Activated naive CD4-positive, alpha-beta T cell treated with anti-CD3 and anti-CD28 coated beads, Interleukin-2, amount 50 U/mL, for 24 hours (primary cell): ENCODE results near the gene ZNF100.
"Not testable (repeated sequence)": the region's sequence is repeated elsewhere in the genome, so short reads cannot be mapped to it uniquely, and the experiment has no call there.

ENCODE experiments used
- H3K27ac Mint-ChIP-seq: one replicate; pipeline ENCODE4 v1.8.0; 2021; ENCODE audit warnings: mild to moderate bottlenecking, mixed read lengths
- H3K27me3 Mint-ChIP-seq: one replicate; pipeline ENCODE4 v1.8.0; 2021; ENCODE audit warnings: mixed read lengths
- H3K36me3 Mint-ChIP-seq: one replicate; pipeline ENCODE4 v1.8.0; 2021; ENCODE audit warnings: mixed read lengths
- H3K4me1 Mint-ChIP-seq: one replicate; pipeline ENCODE4 v1.8.0; 2021; ENCODE audit warnings: mixed read lengths
- H3K4me3 Mint-ChIP-seq: one replicate; pipeline ENCODE4 v1.8.0; 2021; ENCODE audit warnings: mild to moderate bottlenecking, mixed read lengths
- H3K9me3 Mint-ChIP-seq: one replicate; pipeline ENCODE4 v1.8.0; 2021; ENCODE audit warnings: mixed read lengths

ZNF100 gene

DNA sequence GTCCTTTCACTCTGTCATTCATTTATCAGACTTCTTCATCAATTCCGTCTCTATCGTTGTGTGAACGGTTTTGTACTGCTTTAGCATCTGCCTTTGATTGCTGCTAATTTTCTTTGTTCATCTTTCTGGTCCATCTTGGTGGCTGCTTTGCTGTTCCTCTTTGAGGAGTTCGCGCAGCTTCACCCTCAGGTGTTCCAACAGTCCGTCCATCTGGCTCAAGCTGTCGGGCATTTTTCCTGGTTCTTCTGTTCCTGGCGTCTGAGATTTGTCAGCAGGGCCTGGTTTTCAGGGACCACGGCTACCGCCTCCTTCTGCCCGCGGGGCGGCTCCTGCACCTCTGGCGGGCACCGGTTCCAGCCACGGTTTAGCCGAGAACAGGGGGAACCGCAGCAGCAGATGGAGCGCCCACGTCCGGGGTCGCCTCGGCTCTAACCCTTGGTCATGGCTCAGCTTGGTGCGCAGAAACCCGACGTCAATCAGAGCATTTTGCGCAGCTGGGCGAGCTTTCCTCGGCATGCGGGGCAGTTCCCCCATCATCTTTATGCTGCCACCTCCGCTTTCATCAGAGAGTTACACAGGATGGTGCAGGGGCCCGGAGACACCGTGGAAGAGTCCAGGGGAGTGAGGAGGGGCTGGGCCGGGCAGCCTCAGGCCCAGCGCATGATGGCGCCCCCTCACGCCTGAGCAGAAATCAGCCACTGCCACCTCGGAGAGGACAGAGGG is 89.5 kb downstream of the ZNF100 start:
- Mint-ChIP-seq H3K4me3 (peak overlapping the region; percentile 26), H3K9me3 (peaks cover 7% of the 10 kb centered on the region), H3K36me3 (no peaks in the 10 kb centered on the region), H3K27ac (no peak overlapping the region), H3K27me3 (no peaks in the 10 kb centered on the region), H3K4me1 (no peaks in the 10 kb centered on the region)

DNA sequence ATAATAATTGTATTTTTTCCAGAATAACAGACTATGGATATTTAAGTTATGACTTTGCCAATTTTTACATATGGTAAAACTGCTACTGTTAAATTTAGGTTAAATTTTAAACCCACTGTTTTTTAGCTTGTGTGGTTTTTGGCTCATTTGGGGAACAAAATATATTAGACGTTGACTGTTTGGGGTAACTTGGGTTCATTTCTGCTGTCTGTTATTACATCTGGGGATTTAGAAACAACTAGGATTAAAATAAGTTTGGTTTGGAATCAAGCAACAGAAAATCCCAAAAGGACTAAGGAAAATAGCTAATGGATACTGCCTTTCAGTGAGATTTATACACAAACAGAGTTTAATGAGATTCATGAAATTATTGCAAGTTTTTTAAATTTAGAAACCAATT is 92.9 kb downstream of the ZNF100 start:
- Mint-ChIP-seq H3K9me3 (no peaks in the 10 kb centered on the region), H3K4me3 (no peak overlapping the region), H3K27me3 (peaks cover 3% of the 10 kb centered on the region), H3K27ac (peak overlapping the region; percentile 2), H3K4me1 (no peaks in the 10 kb centered on the region), H3K36me3 (no peaks in the 10 kb centered on the region)

DNA sequence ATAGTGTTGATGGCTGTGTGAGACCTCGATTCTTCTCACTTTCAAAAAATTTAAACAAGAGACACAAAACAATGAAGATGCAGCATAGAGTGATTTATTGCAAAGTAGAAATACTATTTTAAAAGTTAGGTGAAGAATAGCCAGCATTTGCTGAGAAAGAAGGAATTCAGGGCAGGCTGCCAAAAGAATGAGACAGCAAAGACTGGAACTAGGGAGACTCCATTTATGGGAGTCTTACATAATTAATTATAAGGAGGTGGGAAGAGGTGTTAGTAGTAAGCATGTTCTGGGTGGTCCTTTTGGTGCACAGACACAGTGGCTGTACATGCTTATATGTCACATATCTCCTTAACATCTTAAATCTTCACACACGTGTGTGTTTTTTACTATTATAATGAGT is 93.9 kb downstream of the ZNF100 start:
- not testable (repeated sequence) for H3K27me3 Mint-ChIP-seq, H3K27ac Mint-ChIP-seq, H3K4me3 Mint-ChIP-seq, H3K36me3 Mint-ChIP-seq, H3K9me3 Mint-ChIP-seq, H3K4me1 Mint-ChIP-seq
